LNCAP (cell line): ENCODE results near the gene BATF3.

Experiments used
- CTCF ChIP-seq: fragments of 450-650 bp; IDR thresholded peaks from 2 replicates; pipeline ENCODE4 v1.5.1; 2017; ENCODE audit warnings: mild to moderate bottlenecking

BATF3 gene

GRCh38 chr1:212668477-212668876 is 31.2 kb downstream of the BATF3 start:
- no peak for TF ChIP-seq CTCF

- TF ChIP-seq CTCF, result no peak
Measured at GRCh38 chr1:212667223-212668139, 32.2 kb downstream of the BATF3 start.

GRCh38 chr1:212666116-212666775 is 33.4 kb downstream of the BATF3 start:
- TF ChIP-seq CTCF, result no peak

- peak; percentile 99 for TF ChIP-seq CTCF
Measured at GRCh38 chr1:212665241-212666115, 34.2 kb downstream of the BATF3 start.

GRCh38 chr1:212664409-212665199 is 35.0 kb downstream of the BATF3 start:
- no peak for TF ChIP-seq CTCF

GRCh38 chr1:212656730-212657129 is 42.9 kb downstream of the BATF3 start:
- TF ChIP-seq CTCF, result no peak
